ENCODE data around the gene CLCN1.
A peak's percentile ranks its signal among the peaks of the same experiment; 100 is the strongest.

The CLCN1 gene

GRCh38 chr7:143315776-143316175 lies at the start of gene CLCN1:
TSS of gene CLCN1 (plus strand) at chr7:143316111. CDS start at chr7:143316213, 102 bp downstream.
- no peaks in the 10 kb centered on the region for H3K36me3 ChIP-seq (ENCODE audit: control insufficient read depth, insufficient read depth, low read length)
- no peaks in the 10 kb centered on the region for H3K27me3 ChIP-seq (ENCODE audit: control insufficient read depth, insufficient read depth, low read length)
- no peaks in the 10 kb centered on the region for H3K9me3 ChIP-seq (ENCODE audit: control insufficient read depth, insufficient read depth, low read length)
- H3K4me1 ChIP-seq (ENCODE audit: control insufficient read depth, insufficient read depth, low read length): no peaks in the 10 kb centered on the region
- no peak within 1 kb of the TSS for H3K9ac ChIP-seq (ENCODE audit: low read depth, low read length)
- H3K27ac ChIP-seq (ENCODE audit: low read depth, low read length): no peak within 1 kb of the TSS
- no peak within 1 kb of the TSS for H3K4me3 ChIP-seq (ENCODE audit: low read depth, low read length)

DNA sequence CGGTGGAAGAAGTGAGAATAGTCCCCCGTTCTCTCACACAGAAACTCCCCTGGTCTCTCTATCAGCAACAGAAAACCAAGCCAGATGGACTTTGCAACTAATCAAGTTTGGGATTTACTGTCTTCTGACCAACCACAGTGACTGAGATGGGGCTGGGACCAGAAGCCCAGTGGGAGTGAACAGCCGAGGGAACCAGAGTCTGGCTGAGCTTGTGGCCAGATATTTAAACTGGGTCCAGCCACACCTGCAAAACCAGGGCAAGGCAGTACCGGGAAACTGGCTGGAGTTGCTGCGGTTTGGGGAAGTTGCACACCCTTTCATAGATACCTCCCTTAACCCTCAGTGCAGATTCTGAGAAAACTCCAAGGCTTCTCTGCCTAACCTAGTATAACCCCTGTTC lies 46.7 kb upstream of the CLCN1 start:
- Histone ChIP-seq H3K27me3 (ENCODE audit: control insufficient read depth, insufficient read depth, low read length) (no peaks in the 10 kb centered on the region), H3K27ac (ENCODE audit: low read depth, low read length) (no peak overlapping the region), H3K9ac (ENCODE audit: low read depth, low read length) (no peak overlapping the region), H3K4me3 (ENCODE audit: low read depth, low read length) (no peak overlapping the region), H3K9me3 (ENCODE audit: control insufficient read depth, insufficient read depth, low read length) (no peaks in the 10 kb centered on the region), H3K36me3 (ENCODE audit: control insufficient read depth, insufficient read depth, low read length) (peaks cover 20% of the 10 kb centered on the region), H3K4me1 (ENCODE audit: control insufficient read depth, insufficient read depth, low read length) (no peaks in the 10 kb centered on the region)

- Histone ChIP-seq H3K27ac (ENCODE audit: low read depth, low read length) (no peak overlapping the region), H3K36me3 (ENCODE audit: control insufficient read depth, insufficient read depth, low read length) (peaks cover 17% of the 10 kb centered on the region), H3K4me3 (ENCODE audit: low read depth, low read length) (no peak overlapping the region), H3K4me1 (ENCODE audit: control insufficient read depth, insufficient read depth, low read length) (no peaks in the 10 kb centered on the region), H3K9ac (ENCODE audit: low read depth, low read length) (no peak overlapping the region), H3K27me3 (ENCODE audit: control insufficient read depth, insufficient read depth, low read length) (no peaks in the 10 kb centered on the region), H3K9me3 (ENCODE audit: control insufficient read depth, insufficient read depth, low read length) (no peaks in the 10 kb centered on the region)
These were observed 44.7 kb upstream of the CLCN1 start for GRCh38 chr7:143271240-143271639.

- peaks cover 12% of the 10 kb centered on the region for H3K36me3 ChIP-seq (ENCODE audit: control insufficient read depth, insufficient read depth, low read length)
- no peaks in the 10 kb centered on the region for H3K27me3 ChIP-seq (ENCODE audit: control insufficient read depth, insufficient read depth, low read length)
- H3K4me3 ChIP-seq (ENCODE audit: low read depth, low read length): no peak overlapping the region
- no peak overlapping the region for H3K9ac ChIP-seq (ENCODE audit: low read depth, low read length)
- no peaks in the 10 kb centered on the region for H3K9me3 ChIP-seq (ENCODE audit: control insufficient read depth, insufficient read depth, low read length)
- no peaks in the 10 kb centered on the region for H3K4me1 ChIP-seq (ENCODE audit: control insufficient read depth, insufficient read depth, low read length)
- no peak overlapping the region for H3K27ac ChIP-seq (ENCODE audit: low read depth, low read length)
These were observed 43.0 kb upstream of the CLCN1 start for GRCh38 chr7:143272871-143273270.

- Histone ChIP-seq H3K36me3 (ENCODE audit: control insufficient read depth, insufficient read depth, low read length) (no peaks in the 10 kb centered on the region), H3K4me3 (ENCODE audit: low read depth, low read length) (no peak overlapping the region), H3K27ac (ENCODE audit: low read depth, low read length) (no peak overlapping the region), H3K9ac (ENCODE audit: low read depth, low read length) (no peak overlapping the region), H3K4me1 (ENCODE audit: control insufficient read depth, insufficient read depth, low read length) (peaks cover 11% of the 10 kb centered on the region), H3K27me3 (ENCODE audit: control insufficient read depth, insufficient read depth, low read length) (no peaks in the 10 kb centered on the region), H3K9me3 (ENCODE audit: control insufficient read depth, insufficient read depth, low read length) (no peaks in the 10 kb centered on the region)
These were observed 36.5 kb upstream of the CLCN1 start for GRCh38 chr7:143279186-143280098.

DNA sequence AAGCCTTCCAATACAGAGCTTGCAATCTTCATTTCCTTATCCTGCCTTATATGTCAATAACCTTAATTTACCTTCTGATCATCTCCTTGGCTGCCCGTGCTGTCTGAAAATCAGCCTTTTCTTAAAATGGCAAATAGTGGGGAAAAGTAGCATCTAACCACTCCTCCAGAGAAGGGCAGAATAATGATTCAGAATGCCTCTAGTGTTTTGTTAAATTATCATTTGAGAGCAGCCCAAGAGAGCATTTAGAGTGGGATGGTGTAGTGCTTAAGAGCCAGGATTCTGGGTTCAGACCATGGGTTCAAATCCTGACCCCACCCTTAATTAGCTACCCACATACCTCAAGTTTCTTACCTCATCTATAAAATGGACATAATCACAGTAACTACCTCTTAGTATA lies 35.8 kb upstream of the CLCN1 start:
- Histone ChIP-seq H3K36me3 (ENCODE audit: control insufficient read depth, insufficient read depth, low read length) (no peaks in the 10 kb centered on the region), H3K4me3 (ENCODE audit: low read depth, low read length) (no peak overlapping the region), H3K9ac (ENCODE audit: low read depth, low read length) (no peak overlapping the region), H3K27ac (ENCODE audit: low read depth, low read length) (no peak overlapping the region), H3K9me3 (ENCODE audit: control insufficient read depth, insufficient read depth, low read length) (no peaks in the 10 kb centered on the region), H3K4me1 (ENCODE audit: control insufficient read depth, insufficient read depth, low read length) (peaks cover 18% of the 10 kb centered on the region), H3K27me3 (ENCODE audit: control insufficient read depth, insufficient read depth, low read length) (peaks cover 3% of the 10 kb centered on the region; the same call in 1 of the 2 replicates)

DNA sequence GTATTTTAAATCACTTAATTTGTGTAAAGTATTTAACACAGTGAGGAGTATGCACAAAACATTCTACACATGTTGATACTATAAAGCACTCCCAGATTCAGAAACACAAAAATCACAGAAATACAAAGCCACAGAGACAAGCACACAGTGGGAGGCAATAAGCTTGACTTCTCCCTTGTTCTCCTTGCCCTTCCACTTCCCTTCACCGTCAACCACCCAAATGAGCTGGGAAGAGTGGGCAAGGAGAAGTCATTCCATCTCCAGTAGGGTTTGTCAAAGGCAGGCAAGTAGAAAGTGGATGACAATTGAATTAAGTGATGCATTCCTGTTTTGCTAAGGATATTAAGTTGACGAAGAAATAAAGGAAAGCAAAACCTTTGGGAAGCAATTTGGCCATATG lies 35.3 kb upstream of the CLCN1 start:
- Histone ChIP-seq H3K9ac (ENCODE audit: low read depth, low read length) (no peak overlapping the region), H3K9me3 (ENCODE audit: control insufficient read depth, insufficient read depth, low read length) (no peaks in the 10 kb centered on the region), H3K36me3 (ENCODE audit: control insufficient read depth, insufficient read depth, low read length) (no peaks in the 10 kb centered on the region), H3K4me1 (ENCODE audit: control insufficient read depth, insufficient read depth, low read length) (peaks cover 22% of the 10 kb centered on the region), H3K27ac (ENCODE audit: low read depth, low read length) (no peak overlapping the region), H3K27me3 (ENCODE audit: control insufficient read depth, insufficient read depth, low read length) (peaks cover 7% of the 10 kb centered on the region; the same call in 1 of the 2 replicates), H3K4me3 (ENCODE audit: low read depth, low read length) (no peak overlapping the region)

DNA sequence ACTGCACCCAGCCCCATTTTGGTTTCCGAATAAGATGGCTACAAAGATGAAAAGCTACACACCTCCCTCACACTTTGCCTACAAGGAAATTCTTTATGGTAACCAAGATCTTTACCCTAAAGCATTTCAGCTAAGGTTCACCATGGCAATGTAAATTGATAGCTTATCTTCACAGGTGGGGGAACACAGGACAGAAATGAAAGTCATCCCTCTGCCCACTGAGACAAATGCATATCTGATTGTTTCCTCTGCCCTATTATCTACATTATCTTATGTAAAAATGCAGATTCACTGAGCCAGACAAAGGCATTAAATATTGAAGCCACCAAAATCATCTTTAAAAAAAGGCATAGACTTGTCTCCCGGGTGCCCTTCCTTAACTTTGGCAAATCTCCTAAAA lies 34.4 kb upstream of the CLCN1 start:
- Histone ChIP-seq H3K9ac (ENCODE audit: low read depth, low read length) (no peak overlapping the region), H3K27me3 (ENCODE audit: control insufficient read depth, insufficient read depth, low read length) (peaks cover 16% of the 10 kb centered on the region), H3K36me3 (ENCODE audit: control insufficient read depth, insufficient read depth, low read length) (no peaks in the 10 kb centered on the region), H3K9me3 (ENCODE audit: control insufficient read depth, insufficient read depth, low read length) (no peaks in the 10 kb centered on the region), H3K4me1 (ENCODE audit: control insufficient read depth, insufficient read depth, low read length) (peaks cover 23% of the 10 kb centered on the region), H3K27ac (ENCODE audit: low read depth, low read length) (no peak overlapping the region), H3K4me3 (ENCODE audit: low read depth, low read length) (no peak overlapping the region)

GRCh38 chr7:143282124-143282523 lies 33.8 kb upstream of the CLCN1 start:
- Histone ChIP-seq H3K36me3 (ENCODE audit: control insufficient read depth, insufficient read depth, low read length) (no peaks in the 10 kb centered on the region), H3K4me1 (ENCODE audit: control insufficient read depth, insufficient read depth, low read length) (peaks cover 23% of the 10 kb centered on the region), H3K9ac (ENCODE audit: low read depth, low read length) (no peak overlapping the region), H3K27ac (ENCODE audit: low read depth, low read length) (no peak overlapping the region), H3K9me3 (ENCODE audit: control insufficient read depth, insufficient read depth, low read length) (peaks cover under 1% of the 10 kb centered on the region; the same call in 1 of the 2 replicates), H3K4me3 (ENCODE audit: low read depth, low read length) (no peak overlapping the region), H3K27me3 (ENCODE audit: control insufficient read depth, insufficient read depth, low read length) (peaks cover 22% of the 10 kb centered on the region)

GRCh38 chr7:143283381-143283780 lies 32.5 kb upstream of the CLCN1 start:
- Histone ChIP-seq H3K9ac (ENCODE audit: low read depth, low read length) (no peak overlapping the region), H3K9me3 (ENCODE audit: control insufficient read depth, insufficient read depth, low read length) (peaks cover 6% of the 10 kb centered on the region), H3K27me3 (ENCODE audit: control insufficient read depth, insufficient read depth, low read length) (peaks cover 29% of the 10 kb centered on the region), H3K4me1 (ENCODE audit: control insufficient read depth, insufficient read depth, low read length) (peaks cover 23% of the 10 kb centered on the region), H3K4me3 (ENCODE audit: low read depth, low read length) (no peak overlapping the region), H3K36me3 (ENCODE audit: control insufficient read depth, insufficient read depth, low read length) (no peaks in the 10 kb centered on the region), H3K27ac (ENCODE audit: low read depth, low read length) (no peak overlapping the region)

- Histone ChIP-seq H3K27me3 (ENCODE audit: control insufficient read depth, insufficient read depth, low read length) (peaks cover 29% of the 10 kb centered on the region), H3K4me1 (ENCODE audit: control insufficient read depth, insufficient read depth, low read length) (peaks cover 29% of the 10 kb centered on the region), H3K9me3 (ENCODE audit: control insufficient read depth, insufficient read depth, low read length) (peaks cover 6% of the 10 kb centered on the region), H3K4me3 (ENCODE audit: low read depth, low read length) (peak within 1 kb of the TSS; percentile 53; the same call in 1 of the 2 replicates), H3K9ac (ENCODE audit: low read depth, low read length) (no peak within 1 kb of the TSS), H3K36me3 (ENCODE audit: control insufficient read depth, insufficient read depth, low read length) (no peaks in the 10 kb centered on the region), H3K27ac (ENCODE audit: low read depth, low read length) (no peak within 1 kb of the TSS)
These were observed 31.1 kb upstream of the CLCN1 start, which contains the start of gene TMEM139 for GRCh38 chr7:143284591-143285469. TSS of gene TMEM139 (plus strand) at chr7:143284958. CDS start at chr7:143285958, 1,000 bp downstream.

All from HUES48 (cell line).